ENCODE results near the gene LIPC. TPM values are rescaled to one million over a fixed set of nuclear protein-coding genes. Genes with fewer than 3 reads are reported as not detected.

The LIPC gene
- total and polyA plus RNA-seq, 2 donors (not counting 3 experiments of a cell fraction or from before 2014, with no cell fraction given), result not detected

GRCh38 chr15:58549013-58549784 lies 117.4 kb downstream of the LIPC start:
- no TSS peak for BruUV-seq (replicated peaks)
- H2AFZ ChIP-seq (ENCODE audit: low read depth, low read length), result no peak overlapping the region
- no peak for DNase-seq (ENCODE audit: low read depth, low spot score)
- no peak overlapping the region for H3K4me2 ChIP-seq (ENCODE audit: insufficient read depth, low read length)
- dilution Hi-C loops (cut with MboI; ENCODE audit: extremely low pct_ligation_motif_present, low sequenced_read_pairs), result no loop called here
- no peaks in the 10 kb centered on the region for H3K79me2 ChIP-seq (ENCODE audit: control insufficient read depth, insufficient read depth, low read length)
- no peak overlapping the region for H3K27ac ChIP-seq (ENCODE audit: insufficient read depth, low read depth, low read length)
- H3K9me1 ChIP-seq (replicated peaks; ENCODE audit: control insufficient read depth, extremely low read depth, insufficient read depth, low read length), result no peaks in the 10 kb centered on the region
- peaks cover 30% of the 10 kb centered on the region for H3K4me1 ChIP-seq (ENCODE audit: control insufficient read depth, extremely low read depth, insufficient read depth, low read length)
- no peaks in the 10 kb centered on the region for H3K27me3 ChIP-seq (ENCODE audit: control insufficient read depth in 2 of 2, insufficient read depth in 2 of 2, low read length in 2 of 2)
- H4K20me1 ChIP-seq (replicated peaks; ENCODE audit: control insufficient read depth, extremely low read depth, insufficient read depth, low read length), result no peaks in the 10 kb centered on the region
- intact Hi-C loops (cut with micrococcal nuclease), result no loop called here
- H3K4me3 ChIP-seq (replicated peaks in 1 of 3; ENCODE audit: insufficient read depth in 1 of 3, low read depth in 1 of 3, low read length in 3 of 3), result no peak overlapping the region
- no peaks in the 10 kb centered on the region for H3K9me3 ChIP-seq (replicated peaks; ENCODE audit: control insufficient read depth, insufficient read depth, low read length)
- H3K36me3 ChIP-seq (ENCODE audit: control insufficient read depth in 2 of 2, extremely low read depth in 1 of 2, insufficient read depth in 2 of 2, low read length in 2 of 2), result no peaks in the 10 kb centered on the region
- no peak overlapping the region for H3K9ac ChIP-seq (replicated peaks; ENCODE audit: extremely low read depth, insufficient read depth, low read length)
- ChIA-PET CTCF (interaction anchor here (0.9 kb wide), 1 partner anchor 10 kb away, joined by 3 read pairs; no protein-coding TSS in a partner anchor), POLR2A (no interaction called here)
- no peak for FAIRE-seq
- TF ChIP-seq GATA2 (IDR thresholded peaks at IDR 0.05; ENCODE audit: insufficient read depth, insufficient read length, low read depth, low read length), result no peak
- no peak for TF ChIP-seq EZH2 (IDR thresholded peaks at IDR 0.05; ENCODE audit: borderline replicate concordance, low read depth, low read length, severe bottlenecking)
- TF ChIP-seq POLR2AphosphoS5 (IDR thresholded peaks at IDR 0.05; ENCODE audit: insufficient read depth, low read depth, low read length), result no peak
- no peak for TF ChIP-seq MAX (IDR thresholded peaks at IDR 0.05; ENCODE audit: insufficient read depth, insufficient read length)
- no peak for TF ChIP-seq MYC (IDR thresholded peaks at IDR 0.05; ENCODE audit: low read depth, low read length)
- no peak for TF ChIP-seq JUN (IDR thresholded peaks at IDR 0.05; ENCODE audit: borderline replicate concordance, insufficient read depth, insufficient read length, low read depth)

GRCh38 chr15:58549785-58550074 lies 117.9 kb downstream of the LIPC start:
- DNase-seq (ENCODE audit: low read depth, low spot score) (no peak), FAIRE-seq (no peak)
- intact Hi-C loops (cut with micrococcal nuclease) (no loop called here), dilution Hi-C loops (cut with MboI; ENCODE audit: extremely low pct_ligation_motif_present, low sequenced_read_pairs) (no loop called here)
- Histone ChIP-seq H3K27me3 (ENCODE audit: control insufficient read depth in 2 of 2, insufficient read depth in 2 of 2, low read length in 2 of 2) (no peaks in the 10 kb centered on the region), H3K4me2 (ENCODE audit: insufficient read depth, low read length) (no peak overlapping the region), H3K27ac (ENCODE audit: insufficient read depth, low read depth, low read length) (no peak overlapping the region), H3K9me1 (replicated peaks; ENCODE audit: control insufficient read depth, extremely low read depth, insufficient read depth, low read length) (no peaks in the 10 kb centered on the region), H3K36me3 (ENCODE audit: control insufficient read depth in 2 of 2, extremely low read depth in 1 of 2, insufficient read depth in 2 of 2, low read length in 2 of 2) (no peaks in the 10 kb centered on the region), H3K9ac (replicated peaks; ENCODE audit: extremely low read depth, insufficient read depth, low read length) (no peak overlapping the region), H3K4me3 (replicated peaks in 1 of 3; ENCODE audit: insufficient read depth in 1 of 3, low read depth in 1 of 3, low read length in 3 of 3) (no peak overlapping the region), H3K79me2 (ENCODE audit: control insufficient read depth, insufficient read depth, low read length) (no peaks in the 10 kb centered on the region), H4K20me1 (replicated peaks; ENCODE audit: control insufficient read depth, extremely low read depth, insufficient read depth, low read length) (no peaks in the 10 kb centered on the region), H3K9me3 (replicated peaks; ENCODE audit: control insufficient read depth, insufficient read depth, low read length) (no peaks in the 10 kb centered on the region), H3K4me1 (ENCODE audit: control insufficient read depth, extremely low read depth, insufficient read depth, low read length) (peaks cover 30% of the 10 kb centered on the region), H2AFZ (ENCODE audit: low read depth, low read length) (no peak overlapping the region)
- no peak for TF ChIP-seq JUN (IDR thresholded peaks at IDR 0.05; ENCODE audit: borderline replicate concordance, insufficient read depth, insufficient read length, low read depth)
- TF ChIP-seq POLR2AphosphoS5 (IDR thresholded peaks at IDR 0.05; ENCODE audit: insufficient read depth, low read depth, low read length), result no peak
- TF ChIP-seq EZH2 (IDR thresholded peaks at IDR 0.05; ENCODE audit: borderline replicate concordance, low read depth, low read length, severe bottlenecking), result no peak
- no peak for TF ChIP-seq CTCF (IDR thresholded peaks at IDR 0.05; ENCODE audit: extremely low read depth in 1 of 2, insufficient read depth in 1 of 2, low read depth in 1 of 2, low read length in 2 of 2)
- ChIA-PET POLR2A (no interaction called here), CTCF (interaction anchor here (0.9 kb wide), 1 partner anchor 10 kb away, joined by 3 read pairs; no protein-coding TSS in a partner anchor)
- BruUV-seq (replicated peaks), result no TSS peak

Data from endothelial cell of umbilical vein (primary cell).